Posterior vena cava (tissue), 2 donors: Measurements from ENCODE around the gene NELL2. TPM values are rescaled to one million over a fixed set of nuclear protein-coding genes. Genes with fewer than 3 reads are reported as not detected.

Source experiments
- DNase-seq: peaks from one replicate; pipeline ENCODE4 v3.0.0-alpha.2; 2020; ENCODE audit warnings: low spot score
- intact Hi-C, 2 donors: fragments of 100-400 bp; cut with DNase I; formaldehyde crosslinking; loops; one replicate each; pipeline versions ENCODE4 v1.14.1 to v1.14.2; 2022 to 2023
- total RNA-seq, 2 donors: library from RNA; stranded (reverse); fragmentation: NEBNext Ultra II Directional; extraction: Animal tissue kit (Norgen Biotek cat#: 25700); gene quantifications; one replicate each; pipeline ENCODE4 v1.2.1, GENCODE V29; 2021
- donor health status: DM: yes; HTN: yes; CAD: no.
- donor health status: DM: yes; HTN: yes; CAD: no.

NELL2 gene
- total RNA-seq, 2 donors from 2014 or later = 0.52 to 1.3 TPM

DNA sequence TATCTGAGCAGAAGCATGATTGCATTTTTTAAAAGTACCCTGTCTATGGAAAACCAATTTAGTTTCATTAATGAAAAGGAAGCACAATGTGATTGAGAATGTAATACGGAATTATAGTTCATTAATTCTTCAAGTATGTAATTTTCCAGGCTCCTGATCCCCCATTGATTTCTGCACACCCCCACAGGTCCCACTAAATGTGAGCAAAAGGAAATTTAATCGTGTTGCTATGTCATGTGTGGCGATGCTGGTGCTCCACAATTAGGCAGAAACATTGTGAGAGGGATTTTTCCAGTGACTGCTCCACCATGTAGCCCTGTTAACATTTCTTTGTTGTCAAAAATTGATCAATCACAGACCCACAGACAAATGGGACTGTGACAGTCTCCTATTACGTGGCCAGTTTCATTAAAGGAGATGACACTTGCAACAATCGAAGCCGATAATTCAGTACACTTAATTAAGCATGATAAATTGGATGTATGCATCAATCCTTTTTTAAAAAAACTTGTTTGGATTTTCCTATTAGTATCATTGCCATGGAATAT is 306.0 kb downstream of the NELL2 start:
- no peak for DNase-seq
- intact Hi-C loops = no loop called here

DNA sequence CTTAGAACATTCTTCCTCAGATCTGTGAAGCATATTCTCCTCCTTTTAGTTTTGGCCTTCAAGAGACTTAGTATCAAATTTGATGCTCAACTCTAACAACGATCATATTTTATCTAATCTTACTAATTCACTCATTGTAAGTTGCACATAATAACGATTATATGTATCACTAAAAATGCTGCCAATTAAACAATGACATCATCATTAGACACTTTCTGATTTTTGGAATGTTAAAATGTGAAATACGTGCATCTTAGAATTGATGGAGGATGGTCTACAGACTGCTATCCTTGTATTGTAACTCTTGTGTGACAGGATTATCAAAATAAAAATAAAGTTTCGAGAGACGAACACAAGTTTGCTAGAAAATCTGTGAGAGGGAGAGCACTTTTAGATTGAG is 311.0 kb downstream of the NELL2 start:
- no peak for DNase-seq
- intact Hi-C loops = loop anchor here in 1 of 2 donors (5.0 kb wide), 1 partner anchor 948 kb away; no protein-coding TSS in a partner anchor

DNA sequence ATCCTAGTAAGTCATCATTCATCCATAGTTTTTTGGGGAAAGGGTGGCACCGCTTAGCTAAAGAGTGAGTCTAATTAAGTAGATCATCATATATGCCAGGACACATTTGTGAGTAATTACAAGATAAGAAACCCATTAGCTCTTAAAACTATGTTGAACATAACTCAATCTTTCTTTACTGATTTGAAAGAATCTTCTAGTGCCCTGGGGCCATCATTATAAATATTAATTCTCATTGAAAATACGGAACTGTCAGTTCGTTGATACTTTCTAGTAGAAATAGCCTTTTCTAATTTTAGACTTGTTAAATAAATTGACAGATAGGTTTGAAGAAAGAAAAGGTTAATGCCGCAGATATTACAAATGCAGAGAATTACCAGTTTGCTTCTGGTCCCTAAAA is 312.6 kb downstream of the NELL2 start:
- intact Hi-C loops = no loop called here
- no peak for DNase-seq

DNA sequence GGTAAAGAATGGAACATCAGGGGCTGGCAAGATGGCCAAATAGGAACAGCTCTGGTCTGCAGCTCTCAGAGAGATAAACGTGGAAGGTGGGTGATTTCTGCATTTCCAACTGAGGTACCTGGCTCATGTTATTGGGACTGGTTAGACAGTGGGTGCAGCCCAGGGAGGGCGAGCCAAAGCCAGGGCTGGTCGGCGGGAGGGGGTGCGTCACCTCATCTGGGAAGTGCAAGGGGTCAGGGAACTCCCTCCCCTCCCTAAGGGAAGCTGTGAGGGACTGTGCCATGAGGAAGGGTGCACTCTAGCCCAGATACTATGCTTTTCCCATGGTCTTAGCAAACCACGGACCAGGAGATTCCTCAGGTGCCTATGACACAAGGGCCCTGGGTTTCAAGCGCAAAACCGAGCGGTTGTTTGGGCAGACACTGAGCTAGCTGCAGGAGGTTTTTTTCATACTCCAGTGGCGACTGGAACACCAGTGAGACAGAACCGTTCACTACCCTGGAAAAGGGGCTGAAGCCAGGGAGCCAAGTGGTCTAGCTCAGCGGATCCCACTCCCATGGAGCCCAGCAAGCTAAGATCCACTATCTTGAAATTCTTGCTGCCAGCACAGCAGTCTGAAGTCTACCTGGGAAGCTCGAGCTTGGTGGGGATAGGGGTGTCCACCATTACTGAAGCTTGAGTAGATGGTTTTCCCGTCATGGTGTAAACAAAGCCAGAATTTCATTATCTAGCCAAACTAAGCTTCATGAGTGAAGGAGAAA is 317.6 kb downstream of the NELL2 start:
- intact Hi-C loops = no loop called here
- no peak for DNase-seq

DNA sequence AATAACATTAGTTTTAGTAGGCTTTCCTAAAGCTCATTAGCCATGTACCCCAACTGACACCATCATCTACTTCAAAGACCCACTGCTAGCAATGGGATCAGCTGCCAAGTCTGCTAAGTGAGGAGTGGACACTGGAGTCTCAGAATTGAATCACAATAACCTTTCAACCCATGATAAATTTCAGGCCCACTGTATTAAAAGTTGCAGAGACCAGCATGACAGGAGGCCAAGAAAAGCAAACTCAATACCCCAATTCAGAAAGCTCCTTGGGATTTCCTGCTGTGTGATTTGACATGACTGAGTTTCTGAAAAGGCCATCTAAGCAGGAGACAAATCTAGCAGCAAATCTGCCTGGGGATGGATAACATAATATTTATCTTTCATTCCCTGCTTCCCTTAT is 320.7 kb downstream of the NELL2 start:
- intact Hi-C loops = no loop called here

DNA sequence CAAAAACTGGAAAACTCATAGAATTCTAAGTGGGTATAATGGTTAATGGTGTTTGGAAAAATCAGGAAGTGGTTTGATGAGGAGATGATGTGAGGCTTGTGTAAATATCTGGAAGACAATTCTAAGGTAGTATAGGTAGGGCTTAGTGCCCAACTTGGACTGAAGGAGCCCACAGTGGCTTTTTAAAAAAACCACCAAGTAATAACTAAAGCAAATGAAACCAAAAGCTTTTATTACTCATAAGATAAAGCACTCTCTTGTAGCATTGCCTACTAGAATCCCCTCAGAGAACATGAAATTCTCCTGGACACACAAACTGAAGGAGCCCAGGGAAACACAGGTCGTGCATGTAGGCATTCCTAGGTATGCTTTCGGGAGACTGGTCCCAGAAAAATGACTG is 324.5 kb downstream of the NELL2 start:
- intact Hi-C loops = no loop called here
- DNase-seq = no peak

More for the DNA sequence above, 320.7 kb downstream of the NELL2 start:
- DNase-seq = no peak

DNA sequence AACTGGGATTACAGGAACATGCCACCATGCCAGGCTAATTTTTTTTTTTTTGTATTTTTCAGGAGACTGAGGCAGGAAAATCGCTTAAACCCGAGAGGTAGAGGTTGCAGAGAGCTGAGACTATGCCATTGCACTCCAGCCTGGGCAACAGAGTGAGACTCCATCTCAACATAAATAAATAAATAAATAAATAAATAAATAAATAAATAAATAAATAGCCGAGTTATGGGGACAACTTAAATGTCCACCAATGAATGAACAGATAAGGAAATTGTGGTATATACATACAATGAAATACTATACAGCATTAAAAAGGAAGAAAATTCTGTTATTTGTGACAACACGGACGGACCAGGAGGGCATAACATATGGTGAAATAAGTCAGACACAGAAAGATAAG is 325.7 kb downstream of the NELL2 start:
- intact Hi-C loops = no loop called here
- no peak for DNase-seq

DNA sequence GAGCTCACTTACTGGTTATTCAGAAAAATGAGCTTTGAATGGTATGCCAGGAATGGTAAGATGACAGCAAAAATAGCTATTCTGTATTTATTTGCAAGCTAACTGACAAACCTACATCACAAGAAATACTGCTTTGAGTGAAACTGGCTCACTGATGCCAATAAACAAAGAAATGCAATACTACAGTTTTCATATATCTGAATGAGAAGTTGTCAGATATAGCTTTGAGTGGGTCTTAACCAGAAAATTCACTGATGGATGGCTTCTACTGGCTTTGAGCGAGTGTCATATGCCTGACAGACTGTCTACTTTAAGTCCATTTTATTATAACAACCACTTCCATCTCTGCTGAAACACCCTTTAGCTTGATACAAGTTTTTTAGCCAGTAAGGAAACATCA is 330.1 kb downstream of the NELL2 start:
- intact Hi-C loops = no loop called here
- no peak for DNase-seq

DNA sequence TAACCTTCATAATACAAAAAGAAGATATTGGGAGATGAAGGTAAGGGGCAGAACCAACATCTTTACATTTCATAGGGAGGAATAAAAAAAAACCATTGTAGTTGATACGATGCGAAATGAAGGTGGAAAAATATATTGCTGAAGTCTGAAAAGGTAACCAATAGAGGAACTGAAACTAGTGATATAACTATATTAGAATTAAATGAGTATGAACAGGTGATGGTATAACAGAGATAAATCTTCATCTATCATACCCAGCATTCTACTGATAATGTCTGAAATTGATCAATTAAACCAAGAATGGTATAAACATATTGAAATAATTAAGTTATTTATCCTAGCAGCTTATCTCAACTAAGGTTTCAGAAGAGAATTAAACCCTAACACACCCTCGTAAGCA is 332.1 kb downstream of the NELL2 start:
- intact Hi-C loops = no loop called here
- DNase-seq = no peak

DNA sequence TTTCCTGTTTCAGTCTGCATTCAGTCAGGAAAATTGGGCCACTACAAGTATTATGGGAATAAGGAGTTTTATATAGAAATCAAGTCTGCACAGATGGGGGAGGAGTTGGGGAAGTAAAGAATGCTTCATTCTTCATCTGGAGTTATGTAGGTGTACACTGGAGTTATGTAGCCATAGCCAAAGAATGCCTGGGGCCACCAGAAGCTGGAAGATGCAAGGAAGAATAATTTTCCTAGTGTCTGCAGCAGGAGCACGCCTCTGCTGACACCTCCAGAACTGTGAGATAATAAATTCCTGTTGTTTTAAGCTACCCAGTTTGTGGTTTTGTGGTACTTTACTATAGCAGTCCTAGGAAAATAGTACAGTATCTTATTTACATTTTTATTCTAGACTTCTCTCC is 333.4 kb downstream of the NELL2 start:
- no peak for DNase-seq
- intact Hi-C loops = no loop called here

DNA sequence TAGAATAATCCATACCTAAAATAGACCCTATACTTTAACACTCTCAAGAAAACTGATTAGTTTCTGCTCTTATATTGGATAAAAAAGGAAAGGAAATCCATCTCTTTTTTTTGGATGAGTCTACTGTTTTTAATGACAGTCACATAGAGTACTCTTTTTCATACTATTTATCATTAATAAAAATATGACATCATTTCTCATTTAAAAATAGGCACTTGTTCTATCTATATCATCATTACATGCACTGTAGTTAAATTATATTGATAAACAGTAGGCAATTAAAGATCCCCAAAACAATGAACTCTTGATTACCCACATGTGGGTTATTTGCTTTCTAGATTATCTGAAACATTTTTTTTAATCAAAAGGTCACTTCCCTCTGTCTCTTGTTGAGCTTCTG is 338.8 kb downstream of the NELL2 start:
- DNase-seq = no peak
- intact Hi-C loops = no loop called here

DNA sequence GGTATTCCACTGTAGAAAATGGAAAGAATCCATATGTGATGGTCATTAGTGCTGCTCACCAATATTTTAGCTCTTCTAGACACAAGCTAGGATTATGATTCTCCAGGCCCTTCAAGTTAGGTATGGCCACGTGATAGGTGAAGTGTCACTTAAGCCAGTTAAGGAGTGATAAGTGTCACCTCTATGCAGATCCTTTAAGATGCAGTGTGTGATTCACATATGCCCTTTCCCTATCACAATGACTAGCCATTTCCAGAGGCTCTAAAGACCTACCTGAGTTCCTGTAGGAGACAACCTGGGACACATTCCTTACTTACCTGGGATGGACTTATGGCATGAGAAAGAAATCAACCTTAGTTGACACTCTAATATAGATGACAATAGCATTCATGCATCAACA is 343.2 kb downstream of the NELL2 start:
- intact Hi-C loops = no loop called here
- DNase-seq = no peak

DNA sequence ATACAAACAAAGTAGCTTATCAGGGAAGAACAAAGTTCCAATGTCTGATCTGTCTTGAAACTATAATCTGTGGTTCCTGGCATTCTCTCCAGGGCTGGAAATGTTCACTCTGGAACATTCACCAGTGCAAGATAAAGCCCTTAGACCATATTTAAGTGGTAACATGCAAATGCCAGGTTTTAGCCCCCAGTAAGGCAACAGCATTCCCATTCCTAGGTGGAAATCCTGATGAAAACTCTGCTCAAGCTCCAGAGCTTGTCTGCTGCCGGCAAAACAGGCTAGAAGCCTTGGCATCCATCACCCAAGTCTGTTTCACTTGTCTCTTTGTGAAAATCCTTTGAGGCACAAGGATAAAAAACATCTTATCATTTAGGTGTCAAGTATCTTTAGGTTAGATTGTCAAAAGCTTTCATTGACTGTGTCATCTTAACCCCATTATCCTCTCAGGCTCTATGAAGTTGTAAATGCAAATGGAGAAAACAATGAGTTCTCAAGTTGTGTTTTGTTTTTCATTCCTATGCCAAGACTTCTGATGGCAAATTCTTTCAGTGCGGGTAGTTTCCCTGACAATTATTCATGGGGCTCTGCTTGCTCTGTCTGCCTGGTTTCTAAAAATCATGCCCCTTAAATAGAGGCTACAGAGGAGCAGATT is 344.7 kb downstream of the NELL2 start:
- no peak for DNase-seq
- intact Hi-C loops = no loop called here

DNA sequence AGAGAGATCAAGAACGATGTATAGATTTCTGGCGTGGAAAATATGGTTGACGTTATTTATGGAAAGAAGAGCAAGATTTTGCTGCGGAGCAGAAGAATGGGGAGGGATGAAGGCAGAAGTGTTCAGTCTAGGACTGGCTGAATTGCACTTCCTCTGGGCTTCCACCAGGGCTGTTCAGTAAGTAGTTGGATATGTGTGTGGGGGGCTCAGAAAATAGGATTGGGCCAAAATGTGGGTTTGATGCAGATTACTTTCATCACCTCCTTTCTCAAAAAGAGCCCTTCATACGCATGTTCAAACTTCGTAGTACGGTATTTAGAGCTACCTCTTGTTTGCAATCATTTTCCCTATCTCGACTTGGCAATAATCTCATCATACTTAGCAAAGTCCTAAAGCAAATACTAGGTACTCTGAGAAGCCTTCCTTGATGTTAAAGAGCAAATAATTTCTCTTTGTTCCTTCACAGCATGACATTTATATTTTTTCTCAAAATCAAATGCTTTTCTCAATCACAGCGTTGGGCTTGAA is 349.4 kb downstream of the NELL2 start:
- intact Hi-C loops = no loop called here
- DNase-seq = no peak

DNA sequence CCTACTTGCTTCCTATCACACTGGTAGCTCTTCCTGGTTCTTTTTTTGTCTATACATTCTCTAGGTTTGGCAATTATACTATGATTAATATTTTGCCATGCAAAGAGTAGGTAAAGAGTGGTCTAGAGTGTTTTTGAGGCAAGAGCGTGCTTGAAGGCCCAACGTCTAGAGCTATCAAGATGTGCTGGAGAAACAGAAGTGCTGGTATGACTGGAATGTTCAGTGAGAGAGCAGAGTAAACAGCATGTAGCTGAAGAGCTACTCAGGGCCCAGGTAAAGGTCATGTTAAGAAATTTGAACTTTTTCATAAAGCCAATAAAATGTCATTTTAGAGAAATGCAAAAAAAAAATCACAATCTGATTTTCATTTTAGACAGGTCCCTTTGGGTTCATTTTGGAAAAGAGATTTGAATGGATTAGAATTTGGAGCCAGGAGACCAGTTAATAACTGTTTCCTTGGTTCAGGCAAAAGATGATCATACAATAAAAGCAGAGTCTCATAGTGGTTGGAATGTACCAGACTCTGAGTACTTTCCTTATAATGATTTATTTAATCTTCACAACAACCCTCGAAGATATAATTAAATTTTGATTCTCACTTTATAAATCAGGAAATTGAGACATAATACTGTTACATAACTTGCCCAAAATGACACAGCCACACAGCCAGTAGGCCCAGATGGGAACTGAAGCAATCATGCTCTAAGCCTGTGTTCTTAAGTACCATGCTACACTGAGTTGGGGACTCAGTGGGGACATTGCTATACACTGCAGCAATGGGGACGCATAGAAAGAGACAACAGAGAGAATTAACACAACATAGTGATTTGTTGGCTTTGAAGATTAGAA is 350.1 kb downstream of the NELL2 start:
- no peak for DNase-seq
- intact Hi-C loops = no loop called here

DNA sequence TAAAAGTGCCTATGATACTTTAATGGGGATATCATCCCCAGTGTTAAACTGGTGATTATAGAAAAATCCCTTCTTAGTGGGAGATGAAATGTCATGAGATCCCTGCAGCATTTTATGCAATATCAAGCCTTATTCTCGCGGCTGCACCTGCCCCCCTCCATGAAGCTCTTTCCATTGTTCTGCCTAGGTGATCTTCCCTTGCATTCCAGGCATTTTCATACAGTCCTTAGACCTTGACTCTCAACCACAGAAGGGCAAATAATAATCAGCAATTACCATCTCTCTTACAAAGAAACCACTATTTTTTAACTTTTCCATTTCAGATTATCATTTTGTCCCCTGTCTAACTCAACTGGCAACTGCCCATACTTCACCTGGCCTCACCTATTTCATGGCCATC is 352.3 kb downstream of the NELL2 start:
- intact Hi-C loops = no loop called here
- DNase-seq = no peak

DNA sequence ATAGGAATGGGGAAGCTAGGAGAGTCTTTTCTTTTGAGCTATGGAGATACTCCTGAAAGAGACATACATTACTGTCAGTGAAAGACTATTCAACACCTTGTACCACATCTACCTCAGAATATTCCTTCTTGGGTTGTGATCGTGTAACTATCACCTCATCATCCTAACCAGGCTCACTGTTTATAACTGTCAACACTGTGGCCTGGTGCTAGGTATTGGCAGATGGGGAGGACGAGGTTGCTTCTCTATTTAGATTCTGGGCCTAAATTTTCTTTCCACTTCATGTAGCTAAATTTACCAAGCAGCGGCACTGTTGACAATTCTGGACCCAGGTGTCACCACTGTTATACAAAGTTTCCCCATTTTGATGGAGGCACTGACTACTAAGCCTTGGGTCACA is 354.4 kb downstream of the NELL2 start:
- DNase-seq = no peak
- intact Hi-C loops = no loop called here

DNA sequence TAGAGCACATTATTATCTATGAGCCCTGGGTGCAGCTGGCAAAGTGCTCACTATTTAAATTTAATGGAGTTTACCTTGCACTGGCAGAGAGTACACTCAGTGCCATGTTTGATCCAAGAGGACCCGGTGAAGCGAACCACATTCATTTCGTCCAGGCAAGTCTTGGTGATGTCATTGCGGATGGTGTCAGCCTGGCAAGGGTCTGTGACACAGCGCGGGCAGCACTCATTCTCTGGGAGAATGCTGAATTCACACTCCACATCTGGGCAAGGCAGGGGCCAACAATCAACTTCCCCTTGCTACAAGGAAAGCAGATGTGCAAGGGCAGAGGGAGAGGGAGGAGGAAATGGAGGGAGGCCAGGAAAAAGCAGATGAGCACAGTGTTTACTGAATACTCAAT is 356.2 kb downstream of the NELL2 start:
- no peak for DNase-seq
- intact Hi-C loops = no loop called here

DNA sequence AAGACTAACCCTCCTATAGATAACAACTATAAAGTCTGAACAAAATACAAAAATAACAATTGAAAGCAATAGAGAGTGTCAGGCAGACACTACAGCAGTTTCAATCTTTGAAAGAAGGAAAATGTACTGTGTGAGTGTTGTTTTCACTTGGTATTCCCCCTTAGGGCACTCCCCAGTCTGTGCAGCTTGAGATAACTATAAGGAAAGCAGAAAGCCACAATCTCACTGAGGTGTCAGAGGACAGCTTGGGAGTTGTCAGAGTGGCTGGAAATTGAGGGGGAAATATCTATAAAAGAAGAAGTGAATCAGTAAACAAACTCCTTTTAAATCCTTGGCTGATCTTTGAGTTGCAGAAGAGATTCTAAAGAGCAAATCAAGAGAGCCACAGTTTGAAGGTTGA is 364.8 kb downstream of the NELL2 start:
- intact Hi-C loops = no loop called here

DNA sequence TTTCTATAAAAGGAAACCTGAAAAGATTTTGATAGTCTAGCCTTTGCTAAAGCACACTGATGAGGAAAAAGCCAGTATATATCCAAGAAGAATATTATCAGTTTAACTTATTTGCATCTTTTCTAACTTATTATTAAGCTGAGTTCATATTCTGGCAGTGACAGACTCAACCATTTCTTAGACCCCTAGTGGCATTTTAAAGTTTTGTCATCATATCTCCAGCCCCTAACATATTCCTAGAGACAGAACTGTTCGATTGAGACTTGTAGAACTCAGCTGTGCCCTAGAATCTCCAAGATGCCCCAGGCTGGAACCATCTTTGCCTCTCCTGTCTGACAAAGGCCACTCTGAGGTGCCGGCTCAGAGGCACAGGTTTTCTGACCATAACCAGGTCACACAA is 365.6 kb downstream of the NELL2 start:
- no peak for DNase-seq
- intact Hi-C loops = no loop called here

More for the DNA sequence above, 364.8 kb downstream of the NELL2 start:
- no peak for DNase-seq
